HG03442 (cell line): ENCODE results near the gene KLK11.
"Not testable (repeated sequence)": the region's sequence is repeated elsewhere in the genome, so short reads cannot be mapped to it uniquely, and the experiment has no call there.

Experiments used
- ATAC-seq: cut with Tn5 transposase; IDR thresholded peaks from one replicate; pipeline ENCODE4 v1.9.1; 2021; ENCODE audit warnings: mild to moderate bottlenecking, moderate library complexity; ENCODE audit not compliant: unreplicated experiment

KLK11 gene

DNA sequence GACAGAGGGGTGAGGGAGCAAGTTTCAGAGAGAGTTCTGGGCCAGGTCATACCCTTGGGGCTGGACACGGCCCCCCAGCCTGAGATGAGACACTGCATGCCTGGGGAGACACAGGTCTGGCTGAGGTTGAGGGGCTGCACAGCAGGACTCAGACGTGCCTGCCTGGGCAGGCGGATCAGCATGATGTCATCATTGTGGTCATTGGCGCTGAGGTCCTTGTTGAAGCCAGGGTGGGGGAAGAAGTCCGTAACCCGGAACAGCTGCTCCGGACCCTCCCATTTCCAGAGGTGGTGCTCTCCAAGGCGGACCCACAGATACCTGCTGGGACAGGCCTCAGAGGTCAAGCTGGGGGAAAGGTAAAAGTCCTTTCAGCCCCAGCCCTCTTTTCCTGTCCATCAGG, 20.0 kb downstream of the KLK11 start:
- no peak for ATAC-seq

DNA sequence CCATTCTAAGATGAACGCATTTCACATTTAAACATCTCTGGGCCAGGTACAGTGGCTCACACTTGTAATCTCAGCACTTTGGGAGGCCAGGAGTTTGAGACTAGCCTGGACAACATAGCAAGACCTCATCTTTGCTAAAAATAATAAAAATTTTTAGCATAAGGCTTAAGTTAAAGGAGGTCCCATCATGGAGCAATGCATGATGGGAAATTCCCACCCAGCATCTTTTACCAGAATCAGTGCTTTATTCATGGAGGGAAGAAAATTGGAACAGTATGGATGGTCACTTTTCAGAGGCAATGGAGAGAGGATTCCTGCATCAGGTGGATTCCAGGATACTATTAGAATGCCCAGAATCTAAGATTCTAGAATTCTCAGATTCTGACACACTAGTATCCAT, 21.2 kb downstream of the KLK11 start:
- ATAC-seq = no peak

- ATAC-seq = no peak
These were observed 23.1 kb downstream of the KLK11 start for GRCh38 chr19:51003316-51003715.

DNA sequence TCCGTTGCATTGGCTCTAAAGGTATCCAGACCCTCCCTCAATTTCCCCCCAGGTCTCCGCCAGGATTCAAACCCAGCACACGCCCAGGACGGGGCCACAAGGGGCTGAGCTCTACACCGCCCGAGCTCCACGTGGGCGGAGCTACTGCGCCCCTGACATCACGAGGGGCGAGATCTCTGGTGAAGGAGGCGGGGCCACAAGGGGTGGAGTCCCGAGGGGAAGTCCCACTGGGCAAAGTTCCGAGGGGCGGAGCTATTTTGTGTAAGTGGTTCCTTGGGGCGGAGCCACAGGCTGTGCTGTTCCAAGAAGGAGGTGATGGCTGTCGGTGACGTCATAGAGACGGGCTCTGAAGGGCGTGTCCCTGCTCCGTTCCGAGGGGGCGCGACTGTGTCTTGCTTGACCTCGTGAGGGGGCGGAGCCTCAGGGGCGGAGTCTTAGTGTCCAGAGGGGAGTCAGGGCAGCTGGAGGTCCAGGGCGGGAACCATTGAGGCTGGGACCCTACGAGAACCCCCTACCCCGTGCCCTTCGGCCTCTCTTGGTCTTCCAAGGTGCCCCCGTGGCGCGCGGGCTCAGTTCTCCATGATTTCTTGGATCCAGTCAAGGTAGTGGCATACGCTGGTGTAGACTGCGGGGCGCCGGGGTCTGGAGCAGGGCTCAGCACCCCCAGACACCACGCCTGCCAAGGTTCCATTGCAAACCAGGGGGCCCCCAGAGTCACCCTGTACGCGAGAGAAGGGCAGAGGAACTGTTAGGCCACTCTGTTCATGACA, 23.7 kb downstream of the KLK11 start:
- ATAC-seq = no peak

- no peak for ATAC-seq
These were observed 24.3 kb downstream of the KLK11 start for GRCh38 chr19:51002089-51002532.

DNA sequence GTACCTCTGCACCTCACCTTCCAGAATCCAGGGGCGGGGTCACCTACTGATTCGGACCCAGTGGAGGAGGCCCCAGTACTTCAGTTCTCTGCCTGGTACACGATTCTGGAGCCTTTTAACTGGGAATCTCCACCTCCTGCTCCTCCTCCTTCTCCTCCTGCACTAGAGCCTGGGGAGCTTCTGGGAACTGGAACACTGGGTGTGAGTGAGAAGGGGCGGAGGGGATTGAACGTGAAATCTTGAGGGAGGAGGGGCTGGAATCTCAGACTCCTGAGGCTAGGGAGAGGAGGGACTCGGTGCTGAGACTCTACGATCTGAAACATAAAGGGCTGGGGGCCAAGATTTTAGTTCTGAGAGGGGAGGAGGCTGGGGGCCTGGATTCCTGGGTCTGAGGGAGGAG, 24.9 kb downstream of the KLK11 start, which contains the start of gene KLK8:
Gene KLK8 (minus strand): TSS at position 90 of the 400 bp plus-strand sequence. CDS start 437 bp downstream, outside the sequence.
- no peak for ATAC-seq

- ATAC-seq = no peak
These were observed 25.4 kb downstream of the KLK11 start for GRCh38 chr19:51000981-51001380.

DNA sequence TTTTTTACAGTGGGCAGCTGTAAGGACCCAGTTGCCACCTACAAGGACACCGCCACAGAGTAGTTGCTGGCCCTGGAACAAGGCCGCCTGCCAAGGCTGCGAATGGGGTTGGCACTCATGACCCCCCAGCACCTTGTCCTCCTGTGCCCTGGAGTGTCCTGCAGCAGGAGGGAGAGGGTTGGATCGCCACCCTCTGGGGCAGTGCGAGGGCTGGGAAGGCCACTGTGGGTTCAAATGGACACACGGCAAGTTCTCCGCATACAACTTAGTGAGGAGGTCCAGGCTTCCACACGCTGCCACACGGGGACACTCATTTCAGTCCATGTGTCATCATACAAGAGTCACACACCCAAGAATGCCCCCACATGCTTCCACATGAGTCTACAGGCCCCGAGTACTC, 26.0 kb downstream of the KLK11 start:
- no peak for ATAC-seq

DNA sequence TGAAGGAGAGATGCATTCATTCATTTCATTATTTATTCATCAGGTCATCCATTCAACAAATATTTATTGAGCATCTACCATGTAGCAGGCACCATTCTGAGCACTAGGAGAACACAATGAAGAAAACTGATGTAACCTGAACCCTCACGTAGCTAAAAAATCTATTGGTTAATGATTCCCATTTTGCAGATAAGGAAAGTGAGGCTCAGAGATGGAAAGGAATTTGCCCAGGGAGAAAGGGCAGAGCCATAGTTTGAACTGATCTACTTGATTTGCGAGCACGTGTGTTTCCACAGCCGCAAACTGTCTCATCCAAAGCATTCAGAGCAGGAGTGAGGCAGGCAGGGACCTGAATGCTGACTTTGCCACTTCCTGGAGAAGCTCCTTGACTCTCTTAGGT, 27.7 kb downstream of the KLK11 start:
- ATAC-seq = no peak

GRCh38 chr19:50998061-50998460, 28.4 kb downstream of the KLK11 start:
- no peak for ATAC-seq

DNA sequence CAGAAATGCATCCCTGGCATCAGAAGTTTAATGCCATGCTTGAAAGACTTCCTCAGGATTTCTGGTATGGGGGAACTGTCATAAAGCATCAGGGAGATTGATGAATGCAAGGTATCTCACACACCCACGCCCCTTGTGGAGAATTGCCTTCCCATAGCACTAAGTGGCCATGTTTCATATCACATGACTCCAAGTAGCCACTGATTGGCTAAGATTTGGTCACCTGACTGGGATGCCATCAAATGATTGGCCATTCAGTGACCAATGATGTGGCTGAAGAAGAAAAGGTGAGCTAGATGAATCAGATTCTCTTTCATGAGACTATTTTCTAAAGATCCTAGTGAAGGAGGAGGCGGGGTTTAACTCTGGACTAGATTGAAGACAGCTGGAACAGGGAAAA, 32.3 kb downstream of the KLK11 start:
- ATAC-seq = no peak

GRCh38 chr19:50992666-50993035, 33.8 kb downstream of the KLK11 start:
- ATAC-seq = no peak

- ATAC-seq = not testable (repeated sequence)
These were observed 42.0 kb downstream of the KLK11 start for GRCh38 chr19:50984416-50984815.

GRCh38 chr19:50983625-50984292, 42.7 kb downstream of the KLK11 start, which contains the start of gene KLK7:
Gene KLK7 (minus strand): TSS chr19:50983917. CDS start chr19:50982399, 1,518 bp downstream.
- ATAC-seq = no peak

GRCh38 chr19:50982186-50982585, 44.2 kb downstream of the KLK11 start:
- ATAC-seq = no peak

DNA sequence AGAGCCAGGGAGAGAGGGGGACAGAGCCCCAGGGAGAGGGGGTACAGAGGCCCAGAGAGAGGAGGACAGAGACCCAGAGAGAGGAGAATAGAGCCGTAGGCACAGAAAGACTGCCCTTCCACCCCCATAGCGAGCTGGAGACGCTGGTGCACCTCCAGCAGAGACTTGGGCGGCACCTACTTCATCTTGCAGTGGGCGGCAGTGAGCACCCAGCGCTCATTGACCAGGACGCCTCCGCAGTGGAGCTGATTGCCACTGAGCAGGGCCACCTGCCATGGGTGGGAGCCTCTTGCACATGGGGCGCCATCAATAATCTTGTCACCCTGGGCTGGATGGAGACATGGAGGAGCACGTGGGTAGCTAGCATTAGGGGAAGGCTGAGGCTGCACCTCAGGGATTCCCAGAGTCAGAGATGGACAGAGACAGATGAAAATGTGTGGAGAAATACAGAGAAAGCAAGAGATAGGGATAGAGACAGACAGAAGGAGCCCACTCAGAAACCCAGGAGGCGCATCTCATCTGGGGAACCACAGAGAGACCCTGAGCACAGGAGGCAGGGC, 44.7 kb downstream of the KLK11 start:
- ATAC-seq = no peak

GRCh38 chr19:50980208-50980607, 46.2 kb downstream of the KLK11 start:
- no peak for ATAC-seq

GRCh38 chr19:50979758-50980157, 46.7 kb downstream of the KLK11 start:
- no peak for ATAC-seq

GRCh38 chr19:50978772-50979390, 47.5 kb downstream of the KLK11 start:
- no peak for ATAC-seq

GRCh38 chr19:50977626-50978025, 48.8 kb downstream of the KLK11 start:
- ATAC-seq = no peak

DNA sequence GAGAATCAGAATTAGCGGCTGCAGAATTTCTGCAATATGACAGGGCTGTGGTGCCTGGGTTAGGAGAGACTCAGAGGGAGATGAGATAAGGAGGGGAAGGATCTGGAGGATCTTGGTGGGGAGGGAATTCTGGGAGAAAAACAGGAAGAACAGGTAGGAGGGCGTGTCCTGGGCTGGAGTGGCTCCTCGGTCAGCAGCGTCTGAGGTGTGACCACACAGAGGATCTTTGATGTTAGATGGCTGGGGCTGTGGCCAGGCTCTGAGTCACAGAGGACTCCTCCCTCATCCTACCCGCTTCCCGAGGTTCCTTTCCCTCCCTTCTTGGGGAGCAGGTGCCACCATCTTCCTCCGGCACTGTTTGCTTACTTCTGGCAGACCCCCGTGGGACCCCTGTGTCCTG, 50.6 kb downstream of the KLK11 start:
- no peak for ATAC-seq
